Fibroblast of lung (primary cell): ENCODE data around the gene LRMDA. TPM values are rescaled to one million over a fixed set of nuclear protein-coding genes. Genes with fewer than 3 reads are reported as not detected.

Experiments used
- DNase-seq, 2 donors: peaks; one replicate each; pipeline versions ENCODE4 v3.0.0 to v3.0.0-alpha.2; 2010; ENCODE audit warnings: low read depth in 2 of 2
- H2AFZ ChIP-seq: 2 replicates; pipeline ENCODE4 v1.5.1; 2012; ENCODE audit warnings: low read length, control low read depth, inconsistent platforms
- H3K27ac ChIP-seq: 2 replicates; pipeline ENCODE4 v1.5.1; 2011; ENCODE audit warnings: low read length, control low read depth; ENCODE audit not compliant: insufficient read depth
- H3K27me3 ChIP-seq: 2 replicates; pipeline ENCODE4 v1.5.1; 2011; ENCODE audit warnings: mild to moderate bottlenecking, low read length; ENCODE audit not compliant: control insufficient read depth, insufficient read depth
- H3K36me3 ChIP-seq: 2 replicates; pipeline ENCODE4 v1.5.1; 2011; ENCODE audit warnings: low read length; ENCODE audit not compliant: control insufficient read depth, insufficient read depth
- H3K4me1 ChIP-seq: 2 replicates; pipeline ENCODE4 v1.5.1; 2011; ENCODE audit warnings: low read length; ENCODE audit not compliant: control insufficient read depth, insufficient read depth; ENCODE audit errors: extremely low read depth
- H3K4me2 ChIP-seq: 2 replicates; pipeline ENCODE4 v1.5.1; 2011; ENCODE audit warnings: low read length, control low read depth; ENCODE audit not compliant: insufficient read depth; ENCODE audit errors: extremely low read depth
- H3K4me3 ChIP-seq, 4 experiments: fragments of 200-600 bp in 1 of 4; sonication (generic) in 1 of 4; replicated peaks in 1 of 4; 2 replicates each; pipeline ENCODE4 v1.5.1; 2011 to 2016; ENCODE audit warnings: low read length in 4 of 4, low read depth in 3 of 4, mild to moderate bottlenecking in 3 of 4, control low read depth in 2 of 4, inconsistent platforms in 1 of 4, mixed read lengths in 1 of 4; ENCODE audit not compliant: insufficient read depth in 1 of 4; ENCODE audit errors: control extremely low read depth in 1 of 4
- H3K79me2 ChIP-seq: 2 replicates; pipeline ENCODE4 v1.5.1; 2012; ENCODE audit warnings: mild to moderate bottlenecking, low read length, inconsistent platforms; ENCODE audit not compliant: control insufficient read depth, insufficient read depth
- H3K9ac ChIP-seq: 2 replicates; pipeline ENCODE4 v1.5.1; 2011; ENCODE audit warnings: mild to moderate bottlenecking, low read length, control low read depth; ENCODE audit not compliant: insufficient read depth
- H3K9me3 ChIP-seq: 2 replicates; pipeline ENCODE4 v1.5.1; 2012; ENCODE audit warnings: low read depth, low read length; ENCODE audit not compliant: control insufficient read depth, insufficient read depth
- H4K20me1 ChIP-seq: 2 replicates; pipeline ENCODE4 v1.5.1; 2011; ENCODE audit warnings: low read length; ENCODE audit not compliant: control insufficient read depth, insufficient read depth; ENCODE audit errors: extremely low read depth
- EZH2 ChIP-seq: IDR thresholded peaks from 2 replicates; pipeline ENCODE4 v1.5.1; 2012; ENCODE audit warnings: low read length, control low read depth, mild to moderate bottlenecking; ENCODE audit errors: missing control alignments
- polyA plus RNA-seq, 2 donors: library from polyadenylated mRNA; depleted of rRNA in 1 of 2; stranded (reverse) in 1 of 2; unstranded in 1 of 2; fragments of >200 nt; gene quantifications; 2 replicates each; pipeline ENCODE4 v1.2.1, GENCODE V29; 2011 to 2012; ENCODE audit warnings: missing spikeins in 1 of 2
- total RNA-seq: library from RNA; depleted of rRNA; stranded (reverse); fragments of >200 nt; gene quantifications from 2 replicates; pipeline ENCODE4 v1.2.1, GENCODE V29; 2014
- TF ChIP-seq, protein P1 (sequence below), 2 donors: IDR thresholded peaks in 1 of 2; conservative IDR thresholded peaks in 1 of 2; 1 replicate in 1 of 2; 2 replicates in 1 of 2; pipeline ENCODE4 v1.5.1; 2011 to 2012; ENCODE audit warnings: low read length in 2 of 2, control low read depth in 1 of 2, inconsistent platforms in 1 of 2, low read depth in 1 of 2, mild to moderate bottlenecking in 1 of 2

LRMDA gene
- total and polyA plus RNA-seq, 2 donors (not counting 1 experiment from before 2014, with no cell fraction given) = 1.7 to 2.0 TPM

DNA sequence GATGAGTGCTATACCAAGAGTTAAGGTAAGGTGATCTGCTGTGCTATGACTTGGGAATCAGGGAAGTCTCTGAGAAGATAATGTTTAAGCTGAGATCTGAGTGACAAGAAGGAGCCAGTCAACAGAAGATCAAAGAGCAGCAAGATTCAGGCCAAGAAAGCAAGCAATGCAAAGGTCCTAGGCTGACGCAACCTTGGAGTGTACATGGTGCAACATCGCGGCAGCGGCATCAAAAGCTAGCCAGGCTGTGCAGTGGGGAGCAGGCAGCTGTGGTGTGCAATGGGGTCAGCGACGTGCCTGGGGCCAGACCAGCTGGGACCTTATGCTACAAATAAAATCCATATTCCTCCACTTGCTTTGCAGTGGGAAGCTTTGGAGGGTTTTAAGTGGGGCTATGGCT, 324.1 kb downstream of the LRMDA start:
- TF ChIP-seq, protein P1, sequence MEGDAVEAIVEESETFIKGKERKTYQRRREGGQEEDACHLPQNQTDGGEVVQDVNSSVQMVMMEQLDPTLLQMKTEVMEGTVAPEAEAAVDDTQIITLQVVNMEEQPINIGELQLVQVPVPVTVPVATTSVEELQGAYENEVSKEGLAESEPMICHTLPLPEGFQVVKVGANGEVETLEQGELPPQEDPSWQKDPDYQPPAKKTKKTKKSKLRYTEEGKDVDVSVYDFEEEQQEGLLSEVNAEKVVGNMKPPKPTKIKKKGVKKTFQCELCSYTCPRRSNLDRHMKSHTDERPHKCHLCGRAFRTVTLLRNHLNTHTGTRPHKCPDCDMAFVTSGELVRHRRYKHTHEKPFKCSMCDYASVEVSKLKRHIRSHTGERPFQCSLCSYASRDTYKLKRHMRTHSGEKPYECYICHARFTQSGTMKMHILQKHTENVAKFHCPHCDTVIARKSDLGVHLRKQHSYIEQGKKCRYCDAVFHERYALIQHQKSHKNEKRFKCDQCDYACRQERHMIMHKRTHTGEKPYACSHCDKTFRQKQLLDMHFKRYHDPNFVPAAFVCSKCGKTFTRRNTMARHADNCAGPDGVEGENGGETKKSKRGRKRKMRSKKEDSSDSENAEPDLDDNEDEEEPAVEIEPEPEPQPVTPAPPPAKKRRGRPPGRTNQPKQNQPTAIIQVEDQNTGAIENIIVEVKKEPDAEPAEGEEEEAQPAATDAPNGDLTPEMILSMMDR (conservative IDR thresholded peaks at IDR 0.05 in 1 of 2, IDR thresholded peaks at IDR 0.05 in 1 of 2; ENCODE audit: low read depth in 1 of 2, low read length in 2 of 2) = no peak
- TF ChIP-seq EZH2 = no peak
- Histone ChIP-seq H4K20me1 (no peaks in the 10 kb centered on the region), H3K9me3 (no peaks in the 10 kb centered on the region), H3K79me2 (no peaks in the 10 kb centered on the region), H3K4me1 (no peaks in the 10 kb centered on the region), H3K27ac (no peak overlapping the region), H3K4me2 (no peak overlapping the region), H2AFZ (no peak overlapping the region), H3K4me3 (no peak overlapping the region), H3K36me3 (no peaks in the 10 kb centered on the region), H3K27me3 (no peaks in the 10 kb centered on the region), H3K9ac (no peak overlapping the region)
- peak in 1 of 2 donors; percentile 62 for DNase-seq

DNA sequence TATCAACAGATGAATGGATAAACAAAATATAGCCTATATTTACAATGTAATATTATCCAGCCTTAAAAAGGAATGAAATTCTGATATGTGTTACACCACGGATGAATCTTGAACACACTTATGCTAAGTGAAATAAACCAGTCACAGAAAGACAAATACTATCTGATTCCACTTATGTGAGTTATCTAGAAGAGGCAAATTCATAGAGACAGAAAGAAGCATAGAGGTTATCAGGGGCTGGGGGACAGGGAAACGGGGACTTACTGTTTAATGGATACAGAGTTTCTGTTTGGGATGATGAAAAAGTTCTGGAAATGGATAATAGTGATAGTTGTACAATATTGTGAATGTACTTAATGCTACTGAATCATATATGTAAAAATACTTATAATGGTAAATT, 329.9 kb downstream of the LRMDA start:
- TF ChIP-seq, protein P1 (conservative IDR thresholded peaks at IDR 0.05 in 1 of 2, IDR thresholded peaks at IDR 0.05 in 1 of 2; ENCODE audit: low read depth in 1 of 2, low read length in 2 of 2) = no peak
- TF ChIP-seq EZH2 = no peak
- H3K9ac ChIP-seq = no peak overlapping the region
- no peaks in the 10 kb centered on the region for H3K36me3 ChIP-seq
- no peaks in the 10 kb centered on the region for H3K4me1 ChIP-seq
- H3K9me3 ChIP-seq = no peaks in the 10 kb centered on the region
- H3K4me3 ChIP-seq = no peak overlapping the region
- no peaks in the 10 kb centered on the region for H4K20me1 ChIP-seq
- no peak overlapping the region for H3K4me2 ChIP-seq
- no peaks in the 10 kb centered on the region for H3K79me2 ChIP-seq
- no peak overlapping the region for H3K27ac ChIP-seq
- no peaks in the 10 kb centered on the region for H3K27me3 ChIP-seq
- H2AFZ ChIP-seq = no peak overlapping the region
- DNase-seq = no peak

DNA sequence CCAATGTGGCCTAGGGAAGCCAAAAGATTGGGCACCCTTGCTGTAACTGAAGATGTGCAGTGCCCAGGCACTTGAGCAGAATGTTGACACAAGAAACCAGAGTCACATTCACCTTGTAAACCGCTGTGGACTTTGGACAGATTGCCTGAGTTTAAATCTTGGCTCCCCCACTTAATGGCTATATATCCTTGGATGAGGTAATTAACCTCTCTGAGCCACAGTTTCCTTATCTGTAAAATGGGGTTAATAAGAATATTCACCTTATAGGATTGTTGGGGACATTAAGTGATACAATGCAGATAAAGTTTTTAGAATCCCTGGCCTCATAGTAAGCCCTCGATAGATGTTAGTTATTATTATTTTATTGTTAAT, 331.0 kb downstream of the LRMDA start:
- no peak for DNase-seq
- H3K27ac ChIP-seq = no peak overlapping the region

More for the DNA sequence above, 331.0 kb downstream of the LRMDA start:
- no peaks in the 10 kb centered on the region for H3K27me3 ChIP-seq
- H3K36me3 ChIP-seq = no peaks in the 10 kb centered on the region
- H3K4me2 ChIP-seq = no peak overlapping the region
- no peak overlapping the region for H2AFZ ChIP-seq
- no peaks in the 10 kb centered on the region for H3K79me2 ChIP-seq
- no peaks in the 10 kb centered on the region for H4K20me1 ChIP-seq
- H3K9ac ChIP-seq = no peak overlapping the region
- TF ChIP-seq EZH2 = no peak
- TF ChIP-seq, protein P1 (conservative IDR thresholded peaks at IDR 0.05 in 1 of 2, IDR thresholded peaks at IDR 0.05 in 1 of 2; ENCODE audit: low read depth in 1 of 2, low read length in 2 of 2) = no peak
- no peaks in the 10 kb centered on the region for H3K4me1 ChIP-seq
- no peaks in the 10 kb centered on the region for H3K9me3 ChIP-seq
- no peak overlapping the region for H3K4me3 ChIP-seq
